H1 (cell line): ENCODE data around the gene GAS7. TPM values are rescaled to one million over a fixed set of nuclear protein-coding genes. Genes with fewer than 3 reads are reported as not detected.

Experiments used
- CTCF ChIA-PET: fragments of 300-600 bp; sonication (Branson Sonifier 250); formaldehyde crosslinking; loops from one replicate; lab custom pipeline; 2021; ENCODE audit not compliant: partially characterized antibody; lab: Charles Lee
- POLR2A ChIA-PET: fragments of 300-600 bp; sonication (Branson Sonifier 250); formaldehyde crosslinking; loops from one replicate; lab custom pipeline; 2021; ENCODE audit warnings: inconsistent platforms; ENCODE audit not compliant: partially characterized antibody; lab: Charles Lee
- DNase-seq, 2 experiments: peaks; one replicate each; pipeline versions ENCODE4 v3.0.0 to v3.0.0-alpha.2; 2010 to 2022; ENCODE audit warnings: low spot score in 2 of 2, low read depth in 1 of 2, mixed read lengths in 1 of 2
- FAIRE-seq: peaks from 2 replicates; lab custom pipeline; 2011; peaks lifted over from hg19 to GRCh38; lab: Jason Lieb, UNC
- H2AFZ ChIP-seq: 2 replicates; pipeline ENCODE4 v1.8.1; 2012; ENCODE audit warnings: low read length, inconsistent platforms
- H2AK5ac ChIP-seq: 2 replicates; pipeline ENCODE4 v1.6.1; 2013; ENCODE audit warnings: low read depth, low read length
- H2BK120ac ChIP-seq: replicated peaks from 2 replicates; pipeline ENCODE3; 2013; ENCODE audit warnings: low read depth, low read length, inconsistent platforms
- H2BK12ac ChIP-seq: 2 replicates; pipeline ENCODE4 v1.6.1; 2013; ENCODE audit warnings: low read depth, low read length
- H2BK15ac ChIP-seq: 2 replicates; pipeline ENCODE4 v1.6.1; 2013; ENCODE audit warnings: low read length
- H2BK20ac ChIP-seq: 2 replicates; pipeline ENCODE4 v1.6.1; 2013; ENCODE audit warnings: low read length
- H2BK5ac ChIP-seq: 2 replicates; pipeline ENCODE4 v1.6.1; 2013; ENCODE audit warnings: low read depth, low read length
- H3K14ac ChIP-seq: 2 replicates; pipeline ENCODE4 v1.6.1; 2013; ENCODE audit warnings: inconsistent platforms; ENCODE audit not compliant: insufficient read length
- H3K18ac ChIP-seq: 2 replicates; pipeline ENCODE4 v1.6.1; 2013; ENCODE audit warnings: low read length; ENCODE audit errors: extremely low read depth
- H3K23ac ChIP-seq: 2 replicates; pipeline ENCODE4 v1.6.1; 2013; ENCODE audit warnings: inconsistent platforms; ENCODE audit not compliant: insufficient read length
- H3K23me2 ChIP-seq: 2 replicates; pipeline ENCODE4 v1.6.1; 2013; ENCODE audit warnings: low read depth, low read length
- H3K27ac ChIP-seq: 2 replicates; pipeline ENCODE4 v1.6.1; 2011; ENCODE audit warnings: low read depth, low read length, inconsistent platforms
- H3K27me3 ChIP-seq, 4 experiments: replicated peaks in 1 of 4; 1 replicate in 1 of 4; 2 replicates in 3 of 4; pipeline versions ENCODE4 v1.6.1 to v1.8.1; 2011 to 2013; ENCODE audit warnings: low read length in 3 of 4, mild to moderate bottlenecking in 3 of 4, inconsistent platforms in 2 of 4, mixed read lengths in 2 of 4, moderate library complexity in 1 of 4; ENCODE audit not compliant: control insufficient read depth in 3 of 4, insufficient read depth in 3 of 4; ENCODE audit errors: extremely low read depth in 1 of 4
- H3K36me3 ChIP-seq, 4 experiments: 2 replicates each; pipeline versions ENCODE4 v1.6.1 to v1.8.1; 2011 to 2013; ENCODE audit warnings: mild to moderate bottlenecking in 4 of 4, low read length in 3 of 4, moderate library complexity in 2 of 4, control low read depth in 1 of 4, inconsistent platforms in 1 of 4; ENCODE audit not compliant: insufficient read depth in 4 of 4, control insufficient read depth in 2 of 4
- H3K4ac ChIP-seq: replicated peaks from 2 replicates; pipeline ENCODE3; 2013; ENCODE audit warnings: low read length, low read depth, mixed read lengths, inconsistent platforms; ENCODE audit not compliant: insufficient read length
- H3K4me1 ChIP-seq, 4 experiments: replicated peaks in 1 of 4; 1 replicate in 1 of 4; 2 replicates in 3 of 4; pipeline versions ENCODE4 v1.6.1 to v1.8.1; 2011 to 2013; ENCODE audit warnings: low read length in 3 of 4, inconsistent platforms in 2 of 4, mixed read lengths in 1 of 4; ENCODE audit not compliant: insufficient read depth in 4 of 4, control insufficient read depth in 3 of 4
- H3K4me2 ChIP-seq, 2 experiments: 2 replicates each; pipeline versions ENCODE4 v1.6.1 to v1.8.1; 2011 to 2013; ENCODE audit warnings: low read depth in 2 of 2, low read length in 2 of 2, control low read depth in 1 of 2, inconsistent platforms in 1 of 2, mild to moderate bottlenecking in 1 of 2; ENCODE audit not compliant: insufficient read depth in 1 of 2
- H3K4me3 ChIP-seq, 4 experiments: fragments of 200-600, 300-600 bp in 1 of 4; sonication (generic), shearing (Covaris generic), sonication (Bioruptor Twin) in 1 of 4; 2 replicates each; pipeline versions ENCODE4 v1.5.1 to v1.8.1; 2011 to 2016; ENCODE audit warnings: low read length in 4 of 4, low read depth in 3 of 4, control low read depth in 2 of 4, inconsistent platforms in 2 of 4, mild to moderate bottlenecking in 2 of 4, mixed read lengths in 1 of 4, moderate library complexity in 1 of 4; ENCODE audit not compliant: insufficient read depth in 2 of 4; ENCODE audit errors: extremely low read depth in 1 of 4
- H3K56ac ChIP-seq: replicated peaks from 2 replicates; pipeline ENCODE3; 2013; ENCODE audit warnings: low read depth, mild to moderate bottlenecking, mixed read lengths, low read length, inconsistent platforms; ENCODE audit not compliant: insufficient read length
- H3K79me1 ChIP-seq: 2 replicates; pipeline ENCODE4 v1.6.1; 2013; ENCODE audit warnings: low read depth, low read length, control low read depth
- H3K79me2 ChIP-seq, 2 experiments: 2 replicates each; pipeline versions ENCODE4 v1.6.1 to v1.8.1; 2012 to 2013; ENCODE audit warnings: low read length in 2 of 2, mild to moderate bottlenecking in 2 of 2, inconsistent platforms in 1 of 2; ENCODE audit not compliant: insufficient read depth in 2 of 2, control insufficient read depth in 1 of 2
- H3K9ac ChIP-seq, 4 experiments: replicated peaks in 1 of 4; 1 replicate in 1 of 4; 2 replicates in 3 of 4; pipeline versions ENCODE4 v1.6.1 to v1.8.1; 2011 to 2013; ENCODE audit warnings: low read depth in 3 of 4, low read length in 3 of 4, control low read depth in 2 of 4, mild to moderate bottlenecking in 2 of 4, moderate library complexity in 2 of 4, inconsistent platforms in 1 of 4; ENCODE audit errors: extremely low read depth in 1 of 4
- H3K9me3 ChIP-seq, 2 experiments: 2 replicates each; pipeline versions ENCODE4 v1.6.1 to v1.8.1; 2012 to 2013; ENCODE audit warnings: mild to moderate bottlenecking in 2 of 2, moderate library complexity in 2 of 2, control low read depth in 1 of 2, inconsistent platforms in 1 of 2, low read depth in 1 of 2, low read length in 1 of 2, mixed read lengths in 1 of 2; ENCODE audit not compliant: insufficient read depth in 2 of 2
- H4K20me1 ChIP-seq, 2 experiments: replicated peaks in 1 of 2; 2 replicates each; pipeline versions ENCODE3 to v1.8.1; 2011 to 2013; ENCODE audit warnings: inconsistent platforms in 2 of 2, low read length in 2 of 2, mild to moderate bottlenecking in 1 of 2; ENCODE audit not compliant: insufficient read depth in 2 of 2, control insufficient read depth in 1 of 2
- H4K5ac ChIP-seq: 2 replicates; pipeline ENCODE4 v1.6.1; 2013; ENCODE audit warnings: low read length, low read depth, mixed read lengths, inconsistent platforms; ENCODE audit not compliant: insufficient read length
- H4K8ac ChIP-seq: 2 replicates; pipeline ENCODE4 v1.8.0; 2013; ENCODE audit warnings: mild to moderate bottlenecking, moderate library complexity, low read length, inconsistent platforms; ENCODE audit not compliant: insufficient read depth; ENCODE audit errors: extremely low read depth
- H4K91ac ChIP-seq: replicated peaks from 2 replicates; pipeline ENCODE3; 2013; ENCODE audit warnings: low read length, mixed read lengths, inconsistent platforms; ENCODE audit not compliant: insufficient read length
- SUZ12 ChIP-seq: fragments of 200-600 bp; sonication (generic); IDR thresholded peaks from 2 replicates; pipeline ENCODE4 v1.6.1; 2012; ENCODE audit warnings: mild to moderate bottlenecking, inconsistent platforms, low read length, moderate library complexity, mixed read lengths
- YY1 ChIP-seq: IDR thresholded peaks from 2 replicates; pipeline ENCODE4 v1.6.1; 2011; ENCODE audit warnings: low read depth, mild to moderate bottlenecking, low read length
- WGBS, 2 experiments: shearing (Covaris generic) in 1 of 2; methylation state at CpG; one replicate each; pipeline versions ENCODE4 v1.1.6 to v1.1.7; 2013 to 2015; ENCODE audit warnings: low lambda C conversion rate in 2 of 2, mixed read lengths in 2 of 2, inconsistent platforms in 1 of 2, low coverage in 1 of 2, missing lambda C conversion rate in 1 of 2; ENCODE audit not compliant: insufficient replicate concordance in 2 of 2, insufficient coverage in 1 of 2, insufficient read length in 1 of 2; ENCODE audit errors: extremely low coverage in 1 of 2, missing lambda C conversion rate in 1 of 2; 5-methylcytosine and 5-hydroxymethylcytosine counted together
- polyA plus RNA-seq, 7 experiments: library from polyadenylated mRNA; depleted of rRNA in 3 of 7; stranded (reverse) in 5 of 7; unstranded in 2 of 7; fragments of >200 nt in 5 of 7; fragments of 200-250 nt in 2 of 7; gene quantifications; 1 replicate in 5 of 7; 2 replicates in 1 of 7; 4 replicates in 1 of 7; pipeline versions ENCODE4 v1.2.1 to v1.2.3, GENCODE V29; 2011 to 2013; ENCODE audit warnings: missing spikeins in 2 of 7, mixed read lengths in 2 of 7
- total RNA-seq: library from RNA; stranded (reverse); fragmentation: NEBNext Ultra II Directional; extraction: Animal tissue kit (Norgen Biotek cat#: 25700); gene quantifications from 2 replicates; pipeline ENCODE4 v1.2.1, GENCODE V29; 2021

The GAS7 gene
- total and polyA plus RNA-seq, 2 of the 8 experiments (the other 6 are each of a cell fraction or from before 2014, with no cell fraction given): 5.0 to 14.5 TPM

DNA sequence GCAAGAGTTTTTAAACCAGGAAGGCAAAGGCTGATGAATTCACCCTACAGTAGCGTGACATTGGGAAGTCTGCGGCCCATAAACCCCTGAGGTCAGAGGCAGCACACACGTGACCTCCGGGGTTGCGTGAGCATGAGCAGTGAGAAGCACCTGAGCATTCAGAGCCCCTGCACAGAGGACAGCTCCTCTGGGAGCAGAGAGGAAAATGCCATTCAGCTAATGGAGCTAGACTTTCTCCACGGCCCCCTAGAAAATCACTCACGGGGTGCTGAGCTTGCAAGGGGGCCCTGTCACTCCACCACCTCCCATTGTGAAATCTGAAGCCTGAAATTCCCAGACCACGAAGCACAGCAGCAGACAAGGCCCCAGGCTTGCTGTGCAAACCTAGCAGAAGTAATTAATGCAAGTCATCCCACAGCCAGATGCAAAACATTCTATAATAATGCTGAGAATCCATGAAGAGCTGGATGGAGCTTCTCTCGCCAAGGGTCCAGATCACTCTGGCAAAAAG is 178.4 kb downstream of the GAS7 start:
- H3K4me3 ChIP-seq: no peak overlapping the region
- no peak overlapping the region for H2BK120ac ChIP-seq
- H3K4me2 ChIP-seq: no peak overlapping the region; a peak in 1 of 4 replicates
- H3K79me2 ChIP-seq: no peaks in the 10 kb centered on the region
- TF ChIP-seq YY1: no peak
- TF ChIP-seq SUZ12: no peak
- no peak overlapping the region for H3K4ac ChIP-seq
- no peak for FAIRE-seq
- H4K5ac ChIP-seq: no peak overlapping the region
- 88% methylated on average over 9 of the region's 9 CpGs; no CpG with 5 or more reads in 1 of the 2 experiments for WGBS, 2 experiments
- no peak overlapping the region for H2BK20ac ChIP-seq
- no peak overlapping the region for H2BK15ac ChIP-seq
- H2BK12ac ChIP-seq: no peak overlapping the region
- no peaks in the 10 kb centered on the region for H3K36me3 ChIP-seq
- no peak overlapping the region for H4K91ac ChIP-seq
- no peak overlapping the region for H3K23ac ChIP-seq
- no peak overlapping the region; the same call in 1 of the 2 replicates for H4K8ac ChIP-seq
- no peak overlapping the region for H3K56ac ChIP-seq
- H3K79me1 ChIP-seq: no peaks in the 10 kb centered on the region
- H3K27ac ChIP-seq: no peak overlapping the region
- ChIA-PET POLR2A (no interaction called here), CTCF (interaction anchor here (0.6 to 1.7 kb wide), 5 partner anchors 33 to 209 kb away, joined by 3 to 6 read pairs (median 3); no protein-coding TSS in a partner anchor)
- H4K20me1 ChIP-seq: peaks cover 0 to 4% of the 10 kb centered on the region in 2 experiments
- no peak overlapping the region for H3K14ac ChIP-seq
- H3K4me1 ChIP-seq: peaks cover 0 to 10% (median 4%) of the 10 kb centered on the region in 4 experiments; a peak in 5 of 7 replicates
- H3K23me2 ChIP-seq: no peaks in the 10 kb centered on the region
- no peak overlapping the region for H2AFZ ChIP-seq
- no peak overlapping the region for H3K18ac ChIP-seq
- no peaks in the 10 kb centered on the region for H3K9me3 ChIP-seq
- no peak overlapping the region for H2AK5ac ChIP-seq
- no peaks in the 10 kb centered on the region for H3K27me3 ChIP-seq
- H3K9ac ChIP-seq: no peak overlapping the region
- no peak overlapping the region for H2BK5ac ChIP-seq
- no peak for DNase-seq
